Natural killer cell (primary cell): ENCODE results near the gene OR4K2. TPM values are rescaled to one million over a fixed set of nuclear protein-coding genes. Genes with fewer than 3 reads are reported as not detected.

ENCODE experiments used
- ATAC-seq, 3 donors: fragments of 150-1000 bp in 2 of 3; fragments of 200-7000 bp in 1 of 3; cut with Tn5 transposase; 1 replicate in 1 of 3; 2 replicates in 2 of 3; pipeline ENCODE4 v1.10.0; 2021; ENCODE audit warnings: mild to moderate bottlenecking in 2 of 3, moderate library complexity in 2 of 3
- DNase-seq, 2 donors: peaks; one replicate each; pipeline versions ENCODE4 v3.0.0 to v3.0.0-alpha.2; 2013 to 2021; ENCODE audit warnings: mixed read lengths in 1 of 2
- H3K27ac ChIP-seq: one replicate; pipeline ENCODE4 v1.5.1; 2013; ENCODE audit warnings: mild to moderate bottlenecking, low read length
- H3K27me3 ChIP-seq: one replicate; pipeline ENCODE4 v1.6.1; 2013; ENCODE audit warnings: low read length; ENCODE audit not compliant: control insufficient read depth, insufficient read depth
- H3K36me3 ChIP-seq: one replicate; pipeline ENCODE4 v1.6.1; 2013; ENCODE audit warnings: low read length; ENCODE audit not compliant: control insufficient read depth, insufficient read depth
- H3K4me1 ChIP-seq: one replicate; pipeline ENCODE4 v1.6.1; 2013; ENCODE audit warnings: low read length; ENCODE audit not compliant: control insufficient read depth, insufficient read depth
- H3K4me3 ChIP-seq: one replicate; pipeline ENCODE4 v1.5.1; 2013; ENCODE audit warnings: low read length
- H3K9me3 ChIP-seq: one replicate; pipeline ENCODE4 v1.6.1; 2013; ENCODE audit warnings: low read length; ENCODE audit not compliant: control insufficient read depth, insufficient read depth
- H3K27ac Mint-ChIP-seq, 2 donors: one replicate each; pipeline ENCODE4 v1.8.0; 2022; ENCODE audit warnings: mild to moderate bottlenecking in 2 of 2, mixed read lengths in 2 of 2, moderate library complexity in 1 of 2
- H3K27me3 Mint-ChIP-seq, 2 donors: one replicate each; pipeline ENCODE4 v1.8.0; 2022; ENCODE audit warnings: low read depth in 2 of 2, mixed read lengths in 2 of 2
- H3K36me3 Mint-ChIP-seq: one replicate; pipeline ENCODE4 v1.8.0; 2022; ENCODE audit warnings: mixed read lengths
- H3K4me1 Mint-ChIP-seq, 2 donors: one replicate each; pipeline ENCODE4 v1.8.0; 2022; ENCODE audit warnings: mixed read lengths in 2 of 2
- H3K4me3 Mint-ChIP-seq: one replicate; pipeline ENCODE4 v1.8.0; 2022; ENCODE audit warnings: mild to moderate bottlenecking, moderate library complexity, mixed read lengths
- H3K9me3 Mint-ChIP-seq, 2 donors: one replicate each; pipeline ENCODE4 v1.8.0; 2022; ENCODE audit warnings: mixed read lengths in 2 of 2
- WGBS: methylation state at CpG from one replicate; pipeline ENCODE4 v1.1.7; 2013; ENCODE audit warnings: missing lambda C conversion rate; ENCODE audit not compliant: insufficient coverage; 5-methylcytosine and 5-hydroxymethylcytosine counted together
- intact Hi-C: fragments of 100-400 bp; cut with micrococcal nuclease; formaldehyde crosslinking; loops from one replicate; pipeline ENCODE4 v1.14.2; 2022
- total RNA-seq, 4 donors: library from RNA; stranded (reverse); fragments of 120-200 nt in 1 of 4; gene quantifications; one replicate each; pipeline versions ENCODE4 v1.2.3 to v1.2.4, GENCODE V29; 2013 to 2022
- TF ChIP-seq, protein P1 (sequence below): fragments of 200-600 bp; IDR thresholded peaks from one replicate; pipeline ENCODE4 v1.8.0; 2022; ENCODE audit warnings: antibody characterized with exemption

Gene OR4K2
- total RNA-seq, 3 donors from 2014 or later (not counting 1 experiment from before 2014, with no cell fraction given), result not detected

DNA sequence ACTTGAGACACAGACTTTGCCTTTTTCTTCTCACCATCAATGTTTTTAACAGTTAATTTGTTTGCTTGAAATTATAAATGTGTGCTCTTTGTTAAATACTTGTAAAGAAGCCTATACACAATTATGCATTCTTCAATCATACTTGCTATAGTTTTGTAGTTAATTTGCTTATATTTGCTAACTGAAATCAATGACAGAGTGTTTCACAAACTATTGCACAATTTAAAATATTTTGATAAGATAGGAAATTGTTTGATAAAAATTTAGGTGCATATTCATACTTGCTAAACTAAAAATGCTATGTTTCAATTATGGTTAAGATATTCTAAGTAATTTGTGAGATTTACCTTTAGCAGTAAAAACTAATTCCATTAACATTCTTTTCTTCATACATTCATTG lies 31.7 kb downstream of the OR4K2 start:
- DNase-seq, result no peak
- Histone ChIP-seq H3K4me3 (no peak overlapping the region), H3K36me3 (no peaks in the 10 kb centered on the region), H3K9me3 (peaks cover 4% of the 10 kb centered on the region), H3K27ac (no peak overlapping the region), H3K27me3 (no peaks in the 10 kb centered on the region), H3K4me1 (no peaks in the 10 kb centered on the region)
- ATAC-seq, result no peak
- TF ChIP-seq, protein P1, sequence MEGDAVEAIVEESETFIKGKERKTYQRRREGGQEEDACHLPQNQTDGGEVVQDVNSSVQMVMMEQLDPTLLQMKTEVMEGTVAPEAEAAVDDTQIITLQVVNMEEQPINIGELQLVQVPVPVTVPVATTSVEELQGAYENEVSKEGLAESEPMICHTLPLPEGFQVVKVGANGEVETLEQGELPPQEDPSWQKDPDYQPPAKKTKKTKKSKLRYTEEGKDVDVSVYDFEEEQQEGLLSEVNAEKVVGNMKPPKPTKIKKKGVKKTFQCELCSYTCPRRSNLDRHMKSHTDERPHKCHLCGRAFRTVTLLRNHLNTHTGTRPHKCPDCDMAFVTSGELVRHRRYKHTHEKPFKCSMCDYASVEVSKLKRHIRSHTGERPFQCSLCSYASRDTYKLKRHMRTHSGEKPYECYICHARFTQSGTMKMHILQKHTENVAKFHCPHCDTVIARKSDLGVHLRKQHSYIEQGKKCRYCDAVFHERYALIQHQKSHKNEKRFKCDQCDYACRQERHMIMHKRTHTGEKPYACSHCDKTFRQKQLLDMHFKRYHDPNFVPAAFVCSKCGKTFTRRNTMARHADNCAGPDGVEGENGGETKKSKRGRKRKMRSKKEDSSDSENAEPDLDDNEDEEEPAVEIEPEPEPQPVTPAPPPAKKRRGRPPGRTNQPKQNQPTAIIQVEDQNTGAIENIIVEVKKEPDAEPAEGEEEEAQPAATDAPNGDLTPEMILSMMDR, result no peak
- no peak overlapping the region for H3K4me3 Mint-ChIP-seq
- H3K27me3 Mint-ChIP-seq, result no peaks in the 10 kb centered on the region
- peaks cover 0 to 13% of the 10 kb centered on the region in 2 donors for H3K9me3 Mint-ChIP-seq
- H3K27ac Mint-ChIP-seq, result no peak overlapping the region
- peaks cover 5% of the 10 kb centered on the region for H3K36me3 Mint-ChIP-seq
- H3K4me1 Mint-ChIP-seq, result no peaks in the 10 kb centered on the region
- intact Hi-C loops, result no loop called here

DNA sequence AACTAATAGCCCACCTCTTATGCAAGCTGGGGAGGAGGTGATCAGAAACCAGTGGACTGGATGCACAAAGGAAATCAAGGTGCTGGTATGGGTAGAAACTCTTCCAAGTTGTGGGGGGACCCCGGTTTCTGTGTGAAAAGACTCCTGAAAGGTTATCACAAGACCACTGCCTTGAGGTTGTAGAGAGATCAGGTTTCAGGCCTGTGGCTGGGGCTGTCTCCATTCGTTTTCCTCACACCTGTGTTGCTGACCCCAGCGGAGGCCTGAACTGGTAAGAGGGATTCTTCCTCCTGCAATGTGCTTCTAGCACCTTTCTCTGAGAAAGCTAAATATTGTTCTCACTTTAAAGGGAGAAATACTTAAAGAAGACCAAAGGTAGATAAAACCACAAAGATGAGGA lies 36.2 kb downstream of the OR4K2 start:
- no peaks in the 10 kb centered on the region for H3K4me1 Mint-ChIP-seq
- H3K9me3 Mint-ChIP-seq, result peaks cover 0 to 10% of the 10 kb centered on the region in 2 donors
- intact Hi-C loops, result no loop called here
- 64% methylated on average over 3 of the region's 3 CpGs for WGBS
- no peak for DNase-seq
- no peak overlapping the region for H3K4me3 Mint-ChIP-seq
- no peak overlapping the region for H3K27ac ChIP-seq
- ATAC-seq, result no peak
- no peak overlapping the region for H3K4me3 ChIP-seq
- TF ChIP-seq, protein P1, result no peak
- H3K36me3 ChIP-seq, result no peaks in the 10 kb centered on the region
- H3K27me3 ChIP-seq, result no peaks in the 10 kb centered on the region
- no peaks in the 10 kb centered on the region for H3K27me3 Mint-ChIP-seq
- peaks cover 10% of the 10 kb centered on the region for H3K36me3 Mint-ChIP-seq
- H3K9me3 ChIP-seq, result peaks cover 4% of the 10 kb centered on the region
- no peak overlapping the region for H3K27ac Mint-ChIP-seq
- H3K4me1 ChIP-seq, result no peaks in the 10 kb centered on the region

GRCh38 chr14:19917243-19917642 lies 42.3 kb downstream of the OR4K2 start:
- TF ChIP-seq, protein P1, result no peak
- peaks cover 0 to 2% of the 10 kb centered on the region in 2 donors for H3K9me3 Mint-ChIP-seq
- 74% methylated on average over 3 of the region's 3 CpGs for WGBS

DNA sequence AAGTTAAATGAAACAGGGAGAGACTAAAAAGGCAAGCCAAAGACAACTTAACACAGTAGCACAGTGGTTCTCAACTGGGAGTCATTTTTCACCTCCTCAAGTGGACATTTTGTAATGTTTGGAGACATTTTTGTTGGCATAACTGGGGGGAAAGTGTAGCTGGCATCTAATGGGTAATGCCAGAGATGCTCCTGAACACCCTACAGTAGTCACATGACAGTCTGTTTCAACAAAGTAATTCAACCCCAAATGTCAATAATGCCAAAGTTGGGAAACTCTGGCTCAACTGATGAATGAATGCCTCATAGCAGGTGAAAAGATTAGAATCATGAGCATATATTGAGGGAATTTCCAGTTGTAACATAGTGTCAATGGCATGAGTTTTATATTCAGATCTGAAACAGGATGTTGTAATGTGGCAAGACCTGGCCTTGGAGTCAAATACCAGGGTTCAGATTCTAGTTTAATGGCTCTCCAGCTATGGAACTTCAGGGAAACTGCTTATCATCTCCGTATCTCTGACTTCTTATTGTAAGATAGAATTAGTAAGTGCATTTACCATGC lies 43.1 kb downstream of the OR4K2 start:
- Histone ChIP-seq H3K4me1 (no peaks in the 10 kb centered on the region), H3K4me3 (no peak overlapping the region), H3K36me3 (no peaks in the 10 kb centered on the region), H3K27ac (no peak overlapping the region), H3K9me3 (no peaks in the 10 kb centered on the region), H3K27me3 (no peaks in the 10 kb centered on the region)
- Mint-ChIP-seq H3K36me3 (no peaks in the 10 kb centered on the region), H3K27me3 (no peaks in the 10 kb centered on the region), H3K4me3 (no peak overlapping the region), H3K27ac (no peak overlapping the region), H3K9me3 (peaks cover 0 to 2% of the 10 kb centered on the region in 2 donors), H3K4me1 (no peaks in the 10 kb centered on the region)
- no CpG with 5 or more reads among the region's 1 CpG for WGBS
- TF ChIP-seq, protein P1, result no peak
- DNase-seq, result no peak
- ATAC-seq, result no peak
- intact Hi-C loops, result no loop called here

More at GRCh38 chr14:19917243-19917642, 42.3 kb downstream of the OR4K2 start:
- Mint-ChIP-seq H3K4me3 (no peak overlapping the region), H3K27ac (no peak overlapping the region), H3K4me1 (no peaks in the 10 kb centered on the region), H3K27me3 (no peaks in the 10 kb centered on the region), H3K36me3 (no peaks in the 10 kb centered on the region)
- ATAC-seq (no peak), DNase-seq (no peak)
- Histone ChIP-seq H3K4me1 (no peaks in the 10 kb centered on the region), H3K27ac (no peak overlapping the region), H3K36me3 (no peaks in the 10 kb centered on the region), H3K9me3 (no peaks in the 10 kb centered on the region), H3K27me3 (no peaks in the 10 kb centered on the region), H3K4me3 (no peak overlapping the region)
- intact Hi-C loops, result no loop called here
